HG03280 (cell line): Measurements from ENCODE around the gene MMP24.
A peak's percentile ranks its signal among the peaks of the same experiment; 100 is the strongest.
"Not testable (repeated sequence)": the region's sequence is repeated elsewhere in the genome, so short reads cannot be mapped to it uniquely, and the experiment has no call there.

Experiments used
- ATAC-seq: cut with Tn5 transposase; IDR thresholded peaks from one replicate; pipeline ENCODE4 v1.9.1; 2021; ENCODE audit warnings: mild to moderate bottlenecking, moderate library complexity; ENCODE audit not compliant: unreplicated experiment

Gene MMP24

GRCh38 chr20:35216541-35216940 is 9.9 kb upstream of the MMP24 start:
- no peak for ATAC-seq

- ATAC-seq = no peak
These were observed 2.5 kb upstream of the MMP24 start for GRCh38 chr20:35223941-35224340.

GRCh38 chr20:35224536-35224935 is 2.0 kb upstream of the MMP24 start:
- no peak for ATAC-seq

- no peak for ATAC-seq
These were observed 968 bp upstream of the MMP24 start for GRCh38 chr20:35225319-35226125.

GRCh38 chr20:35226884-35227681 is 593 bp downstream of the MMP24 start:
- ATAC-seq = no peak

GRCh38 chr20:35232575-35232974 is 6.1 kb downstream of the MMP24 start:
- ATAC-seq = no peak

- ATAC-seq = no peak
These were observed 9.4 kb downstream of the MMP24 start for GRCh38 chr20:35235881-35236280.

- ATAC-seq = no peak
These were observed 11.0 kb downstream of the MMP24 start for GRCh38 chr20:35237486-35237885.

GRCh38 chr20:35238170-35238569 is 11.7 kb downstream of the MMP24 start:
- ATAC-seq = no peak

- ATAC-seq = no peak
These were observed 12.2 kb downstream of the MMP24 start for GRCh38 chr20:35238735-35239134.

GRCh38 chr20:35240083-35240810 is 13.8 kb downstream of the MMP24 start:
- ATAC-seq = no peak

GRCh38 chr20:35240811-35241293 is 14.4 kb downstream of the MMP24 start:
- ATAC-seq = no peak

- ATAC-seq = no peak
These were observed 16.8 kb downstream of the MMP24 start for GRCh38 chr20:35243317-35243716.

GRCh38 chr20:35243986-35244385 is 17.5 kb downstream of the MMP24 start:
- ATAC-seq = no peak

GRCh38 chr20:35246723-35247122 is 20.2 kb downstream of the MMP24 start:
- no peak for ATAC-seq

- no peak for ATAC-seq
These were observed 22.4 kb downstream of the MMP24 start for GRCh38 chr20:35248641-35249475.

GRCh38 chr20:35251613-35251940 is 25.1 kb downstream of the MMP24 start:
- no peak for ATAC-seq

GRCh38 chr20:35252037-35252461 is 25.6 kb downstream of the MMP24 start:
- ATAC-seq = peak; percentile 74

GRCh38 chr20:35252598-35252997 is 26.1 kb downstream of the MMP24 start:
- ATAC-seq = not testable (repeated sequence)

GRCh38 chr20:35253010-35253409 is 26.5 kb downstream of the MMP24 start:
- ATAC-seq = no peak
